Measurements from ENCODE around the gene RAB40C. TPM values are rescaled to one million over a fixed set of nuclear protein-coding genes. Genes with fewer than 3 reads are reported as not detected.

The RAB40C gene
- total and polyA plus RNA-seq, 4 donors = 6.1 to 11.0 (median 9.2) TPM

DNA sequence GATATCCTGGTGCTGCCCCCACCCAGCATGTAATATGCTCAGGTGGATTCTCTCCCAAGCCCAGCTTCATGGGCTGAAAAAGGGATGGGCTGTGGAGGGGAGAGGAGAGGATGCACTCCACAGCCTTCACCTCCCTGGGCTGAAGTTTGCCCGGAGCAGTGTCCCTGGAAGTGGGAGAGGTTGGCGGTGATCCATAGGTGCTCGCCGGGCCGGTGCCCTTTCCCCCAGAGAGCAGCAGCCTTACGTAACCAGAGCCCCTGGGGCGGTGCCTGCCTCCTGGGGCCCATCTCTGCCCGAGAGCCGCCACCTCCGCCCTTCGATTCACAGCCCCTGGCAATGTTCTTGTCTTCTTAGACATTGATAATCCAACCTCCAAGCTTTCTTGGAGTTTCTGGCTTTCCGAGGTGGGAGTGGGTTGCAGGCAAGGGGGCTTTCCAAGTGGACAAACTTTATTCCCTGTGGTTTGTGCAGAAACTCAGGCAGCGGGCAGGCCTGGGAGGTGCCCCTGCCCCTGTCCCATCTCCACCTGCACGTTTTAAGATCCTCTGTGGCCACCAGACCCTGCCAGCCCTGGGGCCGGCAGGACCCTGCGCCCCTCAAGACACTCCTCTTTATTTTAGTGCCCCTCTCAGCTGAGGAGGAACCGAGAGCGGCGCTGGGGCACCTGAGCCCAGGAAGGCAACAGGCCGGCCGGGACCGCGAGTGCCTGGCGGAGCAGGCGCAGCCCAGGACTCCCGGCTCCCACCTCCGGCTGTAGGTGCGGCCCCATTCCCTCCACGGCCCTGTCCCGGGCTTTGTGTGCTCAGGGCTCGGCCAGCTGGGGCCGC is 56.2 kb downstream of the RAB40C start:
- H3K9ac ChIP-seq (ENCODE audit: low read depth in 1 of 2, low read length in 2 of 2) = peak overlapping the region in 1 of 2 donors; percentile 62
- peaks cover 0 to 1% (median 0%) of the 10 kb centered on the region in 4 donors for H3K36me3 ChIP-seq (ENCODE audit: control insufficient read depth in 4 of 4, insufficient read depth in 3 of 4, low read depth in 1 of 4, low read length in 3 of 4)
- peak overlapping the region in 1 of 3 donors; percentile 69 for H3K4me3 ChIP-seq (ENCODE audit: low read depth in 1 of 3, low read length in 3 of 3)
- H3K4me1 ChIP-seq (ENCODE audit: control insufficient read depth in 4 of 4, insufficient read depth in 4 of 4, low read length in 3 of 4) = peaks cover 21 to 82% (median 58%) of the 10 kb centered on the region in 4 donors
- DNase-seq (ENCODE audit: low spot score) = peak; percentile 75
- WGBS = 34% methylated on average over 32 of the region's 32 CpGs
- H3K27me3 ChIP-seq (ENCODE audit: control insufficient read depth in 4 of 4, insufficient read depth in 4 of 4, low read length in 3 of 4) = no peaks in the 10 kb centered on the region
- H3K9me3 ChIP-seq (ENCODE audit: control insufficient read depth in 4 of 4, low read length in 3 of 4) = no peaks in the 10 kb centered on the region
- TF ChIP-seq EGR1 (IDR thresholded peaks at IDR 0.05; ENCODE audit: low read depth in 2 of 2) (no peak), FOXA1 (IDR thresholded peaks at IDR 0.05) (no peak), FOXA2 (IDR thresholded peaks at IDR 0.05) (no peak), HNF4A (conservative IDR thresholded peaks at IDR 0.05) (peak; percentile 46 to 76), TAF1 (conservative IDR thresholded peaks at IDR 0.05) (no peak), GABPA (IDR thresholded peaks at IDR 0.05 in 1 of 2, conservative IDR thresholded peaks at IDR 0.05 in 1 of 2) (peak in 1 of 2 donors; percentile 27), RAD21 (IDR thresholded peaks at IDR 0.05) (no peak), HNF4G (IDR thresholded peaks at IDR 0.05) (no peak), RXRA (IDR thresholded peaks at IDR 0.05) (peak; percentile 92 to 95), SP1 (IDR thresholded peaks at IDR 0.05) (peak; percentile 73), YY1 (IDR thresholded peaks at IDR 0.05) (peak; percentile 44), NR2F2 (IDR thresholded peaks at IDR 0.05) (no peak), JUND (IDR thresholded peaks at IDR 0.05) (no peak)
- TF ChIP-seq, protein P1, sequence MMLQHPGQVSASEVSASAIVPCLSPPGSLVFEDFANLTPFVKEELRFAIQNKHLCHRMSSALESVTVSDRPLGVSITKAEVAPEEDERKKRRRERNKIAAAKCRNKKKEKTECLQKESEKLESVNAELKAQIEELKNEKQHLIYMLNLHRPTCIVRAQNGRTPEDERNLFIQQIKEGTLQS (IDR thresholded peaks at IDR 0.05) = no peak
- TF ChIP-seq, protein P2, sequence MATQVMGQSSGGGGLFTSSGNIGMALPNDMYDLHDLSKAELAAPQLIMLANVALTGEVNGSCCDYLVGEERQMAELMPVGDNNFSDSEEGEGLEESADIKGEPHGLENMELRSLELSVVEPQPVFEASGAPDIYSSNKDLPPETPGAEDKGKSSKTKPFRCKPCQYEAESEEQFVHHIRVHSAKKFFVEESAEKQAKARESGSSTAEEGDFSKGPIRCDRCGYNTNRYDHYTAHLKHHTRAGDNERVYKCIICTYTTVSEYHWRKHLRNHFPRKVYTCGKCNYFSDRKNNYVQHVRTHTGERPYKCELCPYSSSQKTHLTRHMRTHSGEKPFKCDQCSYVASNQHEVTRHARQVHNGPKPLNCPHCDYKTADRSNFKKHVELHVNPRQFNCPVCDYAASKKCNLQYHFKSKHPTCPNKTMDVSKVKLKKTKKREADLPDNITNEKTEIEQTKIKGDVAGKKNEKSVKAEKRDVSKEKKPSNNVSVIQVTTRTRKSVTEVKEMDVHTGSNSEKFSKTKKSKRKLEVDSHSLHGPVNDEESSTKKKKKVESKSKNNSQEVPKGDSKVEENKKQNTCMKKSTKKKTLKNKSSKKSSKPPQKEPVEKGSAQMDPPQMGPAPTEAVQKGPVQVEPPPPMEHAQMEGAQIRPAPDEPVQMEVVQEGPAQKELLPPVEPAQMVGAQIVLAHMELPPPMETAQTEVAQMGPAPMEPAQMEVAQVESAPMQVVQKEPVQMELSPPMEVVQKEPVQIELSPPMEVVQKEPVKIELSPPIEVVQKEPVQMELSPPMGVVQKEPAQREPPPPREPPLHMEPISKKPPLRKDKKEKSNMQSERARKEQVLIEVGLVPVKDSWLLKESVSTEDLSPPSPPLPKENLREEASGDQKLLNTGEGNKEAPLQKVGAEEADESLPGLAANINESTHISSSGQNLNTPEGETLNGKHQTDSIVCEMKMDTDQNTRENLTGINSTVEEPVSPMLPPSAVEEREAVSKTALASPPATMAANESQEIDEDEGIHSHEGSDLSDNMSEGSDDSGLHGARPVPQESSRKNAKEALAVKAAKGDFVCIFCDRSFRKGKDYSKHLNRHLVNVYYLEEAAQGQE (IDR thresholded peaks at IDR 0.05) = no peak
- TF ChIP-seq, protein P3, sequence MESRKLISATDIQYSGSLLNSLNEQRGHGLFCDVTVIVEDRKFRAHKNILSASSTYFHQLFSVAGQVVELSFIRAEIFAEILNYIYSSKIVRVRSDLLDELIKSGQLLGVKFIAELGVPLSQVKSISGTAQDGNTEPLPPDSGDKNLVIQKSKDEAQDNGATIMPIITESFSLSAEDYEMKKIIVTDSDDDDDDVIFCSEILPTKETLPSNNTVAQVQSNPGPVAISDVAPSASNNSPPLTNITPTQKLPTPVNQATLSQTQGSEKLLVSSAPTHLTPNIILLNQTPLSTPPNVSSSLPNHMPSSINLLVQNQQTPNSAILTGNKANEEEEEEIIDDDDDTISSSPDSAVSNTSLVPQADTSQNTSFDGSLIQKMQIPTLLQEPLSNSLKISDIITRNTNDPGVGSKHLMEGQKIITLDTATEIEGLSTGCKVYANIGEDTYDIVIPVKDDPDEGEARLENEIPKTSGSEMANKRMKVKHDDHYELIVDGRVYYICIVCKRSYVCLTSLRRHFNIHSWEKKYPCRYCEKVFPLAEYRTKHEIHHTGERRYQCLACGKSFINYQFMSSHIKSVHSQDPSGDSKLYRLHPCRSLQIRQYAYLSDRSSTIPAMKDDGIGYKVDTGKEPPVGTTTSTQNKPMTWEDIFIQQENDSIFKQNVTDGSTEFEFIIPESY (IDR thresholded peaks at IDR 0.05) = peak; percentile 35
- TF ChIP-seq, protein P4, sequence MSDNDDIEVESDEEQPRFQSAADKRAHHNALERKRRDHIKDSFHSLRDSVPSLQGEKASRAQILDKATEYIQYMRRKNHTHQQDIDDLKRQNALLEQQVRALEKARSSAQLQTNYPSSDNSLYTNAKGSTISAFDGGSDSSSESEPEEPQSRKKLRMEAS (IDR thresholded peaks at IDR 0.05) = peak; percentile 34
- TF ChIP-seq, protein P5, sequence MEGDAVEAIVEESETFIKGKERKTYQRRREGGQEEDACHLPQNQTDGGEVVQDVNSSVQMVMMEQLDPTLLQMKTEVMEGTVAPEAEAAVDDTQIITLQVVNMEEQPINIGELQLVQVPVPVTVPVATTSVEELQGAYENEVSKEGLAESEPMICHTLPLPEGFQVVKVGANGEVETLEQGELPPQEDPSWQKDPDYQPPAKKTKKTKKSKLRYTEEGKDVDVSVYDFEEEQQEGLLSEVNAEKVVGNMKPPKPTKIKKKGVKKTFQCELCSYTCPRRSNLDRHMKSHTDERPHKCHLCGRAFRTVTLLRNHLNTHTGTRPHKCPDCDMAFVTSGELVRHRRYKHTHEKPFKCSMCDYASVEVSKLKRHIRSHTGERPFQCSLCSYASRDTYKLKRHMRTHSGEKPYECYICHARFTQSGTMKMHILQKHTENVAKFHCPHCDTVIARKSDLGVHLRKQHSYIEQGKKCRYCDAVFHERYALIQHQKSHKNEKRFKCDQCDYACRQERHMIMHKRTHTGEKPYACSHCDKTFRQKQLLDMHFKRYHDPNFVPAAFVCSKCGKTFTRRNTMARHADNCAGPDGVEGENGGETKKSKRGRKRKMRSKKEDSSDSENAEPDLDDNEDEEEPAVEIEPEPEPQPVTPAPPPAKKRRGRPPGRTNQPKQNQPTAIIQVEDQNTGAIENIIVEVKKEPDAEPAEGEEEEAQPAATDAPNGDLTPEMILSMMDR (IDR thresholded peaks at IDR 0.05; ENCODE audit: low read depth, low read length, missing input control) = no peak
- peak overlapping the region; percentile 86 to 89 for H3K27ac ChIP-seq (ENCODE audit: low read depth in 1 of 2, low read length in 2 of 2)

Measured in liver (tissue), 9 donors.